GM12878 (cell line): ENCODE measurements around the gene TMX3.

Experiments used
- BMI1 ChIP-seq: fragments of 450-650 bp; IDR thresholded peaks from 2 replicates; pipeline ENCODE4 v1.6.1; 2016; ENCODE audit warnings: mild to moderate bottlenecking, moderate library complexity, borderline replicate concordance
- CREB1 ChIP-seq: IDR thresholded peaks from 2 replicates; pipeline ENCODE4 v1.6.1; 2012; ENCODE audit warnings: low read depth, mild to moderate bottlenecking, inconsistent platforms
- EP300 ChIP-seq, 2 experiments: fragments of 150-350 bp in 1 of 2; IDR thresholded peaks; 2 replicates each; pipeline ENCODE4 v1.6.1; 2011 to 2012; ENCODE audit warnings: low read depth in 2 of 2, low read length in 2 of 2, borderline replicate concordance in 1 of 2, improper control_type of control experiment in 1 of 2, inconsistent platforms in 1 of 2; ENCODE audit not compliant: control insufficient read depth in 1 of 2
- POLR2AphosphoS5 ChIP-seq: IDR thresholded peaks from 2 replicates; pipeline ENCODE4 v1.6.1; 2011; ENCODE audit warnings: mild to moderate bottlenecking, low read length, inconsistent platforms
- SIN3A ChIP-seq: IDR thresholded peaks from 2 replicates; pipeline ENCODE4 v1.6.1; 2012; ENCODE audit warnings: low read depth, low read length, improper control_type of control experiment
- SIX5 ChIP-seq: IDR thresholded peaks from 2 replicates; pipeline ENCODE4 v1.6.1; 2011; ENCODE audit warnings: mild to moderate bottlenecking, low read depth, low read length, moderate library complexity; ENCODE audit not compliant: severe bottlenecking
- TF ChIP-seq, protein P1 (sequence below): fragments of 450-650 bp; formaldehyde crosslinking; IDR thresholded peaks from 2 replicates; pipeline ENCODE4 v1.4.0; 2022; ENCODE audit warnings: mild to moderate bottlenecking, moderate library complexity
- TF ChIP-seq, protein P2 (sequence below), 3 experiments: IDR thresholded peaks in 2 of 3; conservative IDR thresholded peaks in 1 of 3; 2 replicates each; pipeline ENCODE4 v1.5.1; 2011; ENCODE audit warnings: low read depth in 3 of 3, low read length in 3 of 3, mild to moderate bottlenecking in 3 of 3, control low read depth in 2 of 3, moderate library complexity in 2 of 3, inconsistent platforms in 1 of 3, mixed read lengths in 1 of 3; ENCODE audit not compliant: control insufficient read depth in 2 of 3, insufficient read depth in 1 of 3; ENCODE audit errors: extremely low read depth in 1 of 3

DNA sequence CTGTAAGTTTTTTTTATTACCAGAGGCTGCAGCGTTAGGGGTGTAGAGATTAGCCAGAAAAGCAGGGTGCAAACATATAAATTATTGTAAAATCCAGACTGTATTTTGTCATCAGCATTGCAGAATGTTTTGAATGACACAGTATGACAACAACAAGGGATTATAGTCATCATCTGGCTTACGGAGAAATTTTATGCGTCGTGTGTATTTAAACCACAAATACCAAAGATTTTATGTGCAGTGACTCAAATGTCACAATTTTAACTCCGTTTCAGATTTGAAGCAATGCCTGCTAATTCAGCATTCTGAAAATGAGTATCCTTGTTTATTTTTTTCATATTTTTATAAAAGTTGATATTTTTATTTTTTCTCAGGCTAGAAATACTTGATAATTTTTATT is 19.4 kb upstream of the TMX3 start:
- no peak for TF ChIP-seq POLR2AphosphoS5
- no peak for TF ChIP-seq BMI1
- TF ChIP-seq SIX5: no peak
- TF ChIP-seq, protein P1, sequence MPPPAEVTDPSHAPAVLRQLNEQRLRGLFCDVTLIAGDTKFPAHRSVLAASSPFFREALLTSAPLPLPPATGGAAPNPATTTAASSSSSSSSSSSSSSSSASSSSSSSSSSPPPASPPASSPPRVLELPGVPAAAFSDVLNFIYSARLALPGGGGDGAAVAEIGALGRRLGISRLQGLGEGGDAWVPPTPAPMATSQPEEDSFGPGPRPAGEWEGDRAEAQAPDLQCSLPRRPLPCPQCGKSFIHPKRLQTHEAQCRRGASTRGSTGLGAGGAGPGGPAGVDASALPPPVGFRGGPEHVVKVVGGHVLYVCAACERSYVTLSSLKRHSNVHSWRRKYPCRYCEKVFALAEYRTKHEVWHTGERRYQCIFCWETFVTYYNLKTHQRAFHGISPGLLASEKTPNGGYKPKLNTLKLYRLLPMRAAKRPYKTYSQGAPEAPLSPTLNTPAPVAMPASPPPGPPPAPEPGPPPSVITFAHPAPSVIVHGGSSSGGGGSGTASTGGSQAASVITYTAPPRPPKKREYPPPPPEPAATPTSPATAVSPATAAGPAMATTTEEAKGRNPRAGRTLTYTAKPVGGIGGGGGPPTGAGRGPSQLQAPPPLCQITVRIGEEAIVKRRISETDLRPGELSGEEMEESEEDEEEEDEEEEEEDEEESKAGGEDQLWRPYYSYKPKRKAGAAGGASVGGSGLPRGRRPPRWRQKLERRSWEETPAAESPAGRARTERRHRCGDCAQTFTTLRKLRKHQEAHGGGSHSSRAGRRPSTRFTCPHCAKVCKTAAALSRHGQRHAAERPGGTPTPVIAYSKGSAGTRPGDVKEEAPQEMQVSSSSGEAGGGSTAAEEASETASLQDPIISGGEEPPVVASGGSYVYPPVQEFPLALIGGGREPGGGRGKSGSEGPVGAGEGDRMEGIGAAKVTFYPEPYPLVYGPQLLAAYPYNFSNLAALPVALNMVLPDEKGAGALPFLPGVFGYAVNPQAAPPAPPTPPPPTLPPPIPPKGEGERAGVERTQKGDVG: no peak
- TF ChIP-seq CREB1: no peak
- TF ChIP-seq, protein P2, sequence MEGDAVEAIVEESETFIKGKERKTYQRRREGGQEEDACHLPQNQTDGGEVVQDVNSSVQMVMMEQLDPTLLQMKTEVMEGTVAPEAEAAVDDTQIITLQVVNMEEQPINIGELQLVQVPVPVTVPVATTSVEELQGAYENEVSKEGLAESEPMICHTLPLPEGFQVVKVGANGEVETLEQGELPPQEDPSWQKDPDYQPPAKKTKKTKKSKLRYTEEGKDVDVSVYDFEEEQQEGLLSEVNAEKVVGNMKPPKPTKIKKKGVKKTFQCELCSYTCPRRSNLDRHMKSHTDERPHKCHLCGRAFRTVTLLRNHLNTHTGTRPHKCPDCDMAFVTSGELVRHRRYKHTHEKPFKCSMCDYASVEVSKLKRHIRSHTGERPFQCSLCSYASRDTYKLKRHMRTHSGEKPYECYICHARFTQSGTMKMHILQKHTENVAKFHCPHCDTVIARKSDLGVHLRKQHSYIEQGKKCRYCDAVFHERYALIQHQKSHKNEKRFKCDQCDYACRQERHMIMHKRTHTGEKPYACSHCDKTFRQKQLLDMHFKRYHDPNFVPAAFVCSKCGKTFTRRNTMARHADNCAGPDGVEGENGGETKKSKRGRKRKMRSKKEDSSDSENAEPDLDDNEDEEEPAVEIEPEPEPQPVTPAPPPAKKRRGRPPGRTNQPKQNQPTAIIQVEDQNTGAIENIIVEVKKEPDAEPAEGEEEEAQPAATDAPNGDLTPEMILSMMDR (IDR thresholded peaks at IDR 0.05 in 2 of 3, conservative IDR thresholded peaks at IDR 0.05 in 1 of 3; ENCODE audit: control insufficient read depth in 2 of 3, extremely low read depth in 1 of 3, insufficient read depth in 1 of 3, low read depth in 3 of 3, low read length in 3 of 3): no peak
- no peak for TF ChIP-seq SIN3A
- TF ChIP-seq EP300 (IDR thresholded peaks at IDR 0.05; ENCODE audit: borderline replicate concordance in 1 of 2, control insufficient read depth in 1 of 2, low read depth in 2 of 2, low read length in 2 of 2): no peak
